Subcutaneous abdominal adipose tissue (tissue), 5 donors: Measurements from ENCODE around the gene CPNE6.

Experiments used
- H3K27ac ChIP-seq: one replicate; pipeline ENCODE4 v1.7.0; 2013; ENCODE audit warnings: low read depth, mild to moderate bottlenecking, inconsistent platforms, low read length, moderate library complexity
- H3K27me3 ChIP-seq, 5 donors: one replicate each; pipeline ENCODE4 v1.7.0; 2013; ENCODE audit warnings: low read length in 5 of 5, inconsistent platforms in 1 of 5; ENCODE audit not compliant: control insufficient read depth in 5 of 5, insufficient read depth in 4 of 5
- H3K36me3 ChIP-seq, 5 donors: one replicate each; pipeline ENCODE4 v1.7.0; 2013; ENCODE audit warnings: low read length in 5 of 5; ENCODE audit not compliant: control insufficient read depth in 5 of 5, insufficient read depth in 5 of 5
- H3K4me1 ChIP-seq, 5 donors: one replicate each; pipeline ENCODE4 v1.7.0; 2013; ENCODE audit warnings: low read length in 5 of 5, mild to moderate bottlenecking in 3 of 5, moderate library complexity in 1 of 5; ENCODE audit not compliant: control insufficient read depth in 5 of 5, insufficient read depth in 5 of 5
- H3K4me3 ChIP-seq, 5 donors: one replicate each; pipeline ENCODE4 v1.7.0; 2013; ENCODE audit warnings: low read length in 5 of 5, low read depth in 1 of 5
- H3K9ac ChIP-seq, 5 donors: one replicate each; pipeline ENCODE4 v1.7.0; 2013; ENCODE audit warnings: low read length in 5 of 5, mild to moderate bottlenecking in 4 of 5, moderate library complexity in 3 of 5
- H3K9me3 ChIP-seq, 5 donors: one replicate each; pipeline ENCODE4 v1.7.0; 2013; ENCODE audit warnings: low read length in 5 of 5; ENCODE audit not compliant: control insufficient read depth in 5 of 5
- donor health status: healthy.
- donor health status: healthy.
- donor health status: healthy.
- donor health status: healthy.
- donor health status: healthy.

CPNE6 gene

DNA sequence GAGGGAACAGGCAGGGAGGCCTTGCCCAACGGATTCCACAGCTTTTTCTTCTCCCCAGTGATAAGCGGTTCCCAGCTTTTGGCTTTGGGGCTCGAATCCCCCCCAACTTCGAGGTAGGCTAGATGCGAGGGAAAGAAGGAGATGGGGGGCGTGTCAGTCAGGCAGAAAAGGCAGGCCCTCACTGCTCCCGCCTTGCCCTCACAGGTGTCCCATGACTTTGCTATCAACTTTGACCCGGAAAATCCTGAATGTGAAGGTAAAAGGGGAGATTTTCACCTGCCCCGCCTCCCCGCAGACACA lies 4.9 kb downstream of the CPNE6 start:
- Histone ChIP-seq H3K36me3 (no peaks in the 10 kb centered on the region), H3K27ac (no peak overlapping the region), H3K9ac (no peak overlapping the region), H3K27me3 (peaks cover 13 to 33% (median 19%) of the 10 kb centered on the region in 5 donors), H3K4me1 (peaks cover 0 to 9% (median 6%) of the 10 kb centered on the region in 5 donors), H3K9me3 (no peaks in the 10 kb centered on the region), H3K4me3 (no peak overlapping the region)

DNA sequence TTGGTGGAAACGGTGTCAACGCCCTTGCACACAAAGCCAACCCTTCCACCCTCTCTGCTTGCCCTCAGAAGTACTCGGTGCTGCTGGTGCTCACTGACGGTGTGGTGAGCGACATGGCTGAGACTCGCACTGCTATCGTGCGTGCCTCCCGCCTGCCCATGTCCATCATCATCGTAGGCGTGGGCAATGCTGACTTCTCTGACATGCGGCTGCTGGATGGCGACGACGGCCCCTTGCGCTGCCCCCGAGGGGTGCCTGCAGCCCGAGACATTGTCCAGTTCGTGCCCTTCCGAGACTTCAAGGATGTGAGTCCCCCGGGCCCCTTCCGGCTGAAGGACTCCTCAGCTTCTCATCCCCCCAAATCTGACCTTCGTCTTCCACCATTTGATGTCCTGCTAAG lies 5.7 kb downstream of the CPNE6 start:
- Histone ChIP-seq H3K4me1 (peaks cover 0 to 15% (median 13%) of the 10 kb centered on the region in 5 donors), H3K9me3 (no peaks in the 10 kb centered on the region), H3K27ac (no peak overlapping the region), H3K9ac (no peak overlapping the region), H3K36me3 (no peaks in the 10 kb centered on the region), H3K27me3 (peaks cover 8 to 29% (median 15%) of the 10 kb centered on the region in 5 donors), H3K4me3 (no peak overlapping the region)

GRCh38 chr14:24078146-24078545 lies 6.8 kb downstream of the CPNE6 start:
- no peak overlapping the region for H3K4me3 ChIP-seq
- no peak overlapping the region for H3K27ac ChIP-seq
- no peak overlapping the region for H3K9ac ChIP-seq
- H3K36me3 ChIP-seq, result no peaks in the 10 kb centered on the region
- peaks cover 2 to 22% (median 4%) of the 10 kb centered on the region in 5 donors for H3K27me3 ChIP-seq
- peaks cover 0 to 15% (median 13%) of the 10 kb centered on the region in 5 donors for H3K4me1 ChIP-seq
- H3K9me3 ChIP-seq, result no peaks in the 10 kb centered on the region

- H3K4me1 ChIP-seq, result peaks cover 0 to 15% (median 13%) of the 10 kb centered on the region in 5 donors
- H3K9me3 ChIP-seq, result no peaks in the 10 kb centered on the region
- no peak overlapping the region for H3K27ac ChIP-seq
- no peaks in the 10 kb centered on the region for H3K36me3 ChIP-seq
- H3K9ac ChIP-seq, result no peak overlapping the region
- H3K4me3 ChIP-seq, result no peak overlapping the region
- H3K27me3 ChIP-seq, result peaks cover 0 to 18% (median 3%) of the 10 kb centered on the region in 5 donors
Measured at GRCh38 chr14:24079491-24080141, 8.3 kb downstream of the CPNE6 start.

GRCh38 chr14:24080142-24080530 lies 8.8 kb downstream of the CPNE6 start:
- Histone ChIP-seq H3K9me3 (no peaks in the 10 kb centered on the region), H3K9ac (no peak overlapping the region), H3K4me1 (peaks cover 0 to 15% (median 13%) of the 10 kb centered on the region in 5 donors), H3K27me3 (peaks cover 0 to 16% (median 3%) of the 10 kb centered on the region in 5 donors), H3K27ac (no peak overlapping the region), H3K36me3 (no peaks in the 10 kb centered on the region), H3K4me3 (no peak overlapping the region)

GRCh38 chr14:24080888-24081738 lies 9.8 kb downstream of the CPNE6 start:
- no peak overlapping the region for H3K27ac ChIP-seq

DNA sequence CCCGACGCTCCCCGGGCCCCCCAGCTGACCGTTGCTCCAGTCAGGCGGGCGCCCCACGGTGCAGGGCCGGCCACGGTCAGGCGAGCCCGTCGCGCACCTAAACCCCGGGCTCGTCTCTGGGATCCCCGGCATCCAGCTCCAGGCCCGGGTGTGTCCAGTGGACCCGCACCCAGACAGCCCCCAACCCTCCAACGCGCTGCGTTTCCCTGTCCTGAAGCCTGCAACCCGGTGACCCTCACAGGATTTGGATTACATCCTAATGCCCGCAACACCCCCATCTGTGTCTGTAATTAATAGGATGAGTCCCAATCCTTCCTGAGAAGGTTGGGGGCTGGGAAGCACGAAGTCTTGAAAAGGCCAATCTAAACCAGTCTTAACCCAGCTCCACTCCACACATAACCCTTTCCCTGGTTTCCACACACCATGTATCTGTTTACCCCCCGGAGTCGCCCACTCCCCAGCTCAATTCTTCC lies 10.4 kb downstream of the CPNE6 start:
- peaks cover 0 to 15% (median 3%) of the 10 kb centered on the region in 5 donors for H3K27me3 ChIP-seq
- H3K4me3 ChIP-seq, result peak overlapping the region in 3 of 5 donors; percentile 63 to 76 (median 73)
- no peaks in the 10 kb centered on the region for H3K36me3 ChIP-seq
- no peak overlapping the region for H3K9ac ChIP-seq
- no peaks in the 10 kb centered on the region for H3K9me3 ChIP-seq
- H3K4me1 ChIP-seq, result peaks cover 0 to 15% (median 13%) of the 10 kb centered on the region in 5 donors
- H3K27ac ChIP-seq, result no peak overlapping the region

More at GRCh38 chr14:24080888-24081738, 9.8 kb downstream of the CPNE6 start:
- no peaks in the 10 kb centered on the region for H3K36me3 ChIP-seq
- no peaks in the 10 kb centered on the region for H3K9me3 ChIP-seq
- H3K9ac ChIP-seq, result peak overlapping the region in 4 of 5 donors; percentile 21 to 64 (median 50)
- peak overlapping the region; percentile 63 to 76 (median 68) for H3K4me3 ChIP-seq
- H3K27me3 ChIP-seq, result peaks cover 0 to 16% (median 3%) of the 10 kb centered on the region in 5 donors
- peaks cover 0 to 15% (median 13%) of the 10 kb centered on the region in 5 donors for H3K4me1 ChIP-seq

GRCh38 chr14:24082411-24083080 lies 11.2 kb downstream of the CPNE6 start:
- peaks cover 0 to 8% (median 2%) of the 10 kb centered on the region in 5 donors for H3K27me3 ChIP-seq
- no peak overlapping the region for H3K9ac ChIP-seq
- peaks cover 0 to 15% (median 13%) of the 10 kb centered on the region in 5 donors for H3K4me1 ChIP-seq
- H3K36me3 ChIP-seq, result no peaks in the 10 kb centered on the region
- H3K9me3 ChIP-seq, result no peaks in the 10 kb centered on the region
- H3K27ac ChIP-seq, result no peak overlapping the region
- H3K4me3 ChIP-seq, result no peak overlapping the region

GRCh38 chr14:24083462-24083861 lies 12.1 kb downstream of the CPNE6 start:
- H3K27me3 ChIP-seq, result peaks cover 0 to 7% (median 2%) of the 10 kb centered on the region in 5 donors
- H3K9ac ChIP-seq, result no peak overlapping the region
- H3K9me3 ChIP-seq, result no peaks in the 10 kb centered on the region
- peaks cover 0 to 15% (median 13%) of the 10 kb centered on the region in 5 donors for H3K4me1 ChIP-seq
- H3K4me3 ChIP-seq, result no peak overlapping the region
- no peak overlapping the region for H3K27ac ChIP-seq
- no peaks in the 10 kb centered on the region for H3K36me3 ChIP-seq
